Body of pancreas (tissue), 4 donors: Measurements from ENCODE around the gene CNTD1. TPM values are rescaled to one million over a fixed set of nuclear protein-coding genes. Genes with fewer than 3 reads are reported as not detected.

ENCODE experiments used
- ATAC-seq: fragments of 150-250 bp; one replicate; pipeline ENCODE4 v1.9.1; 2016
- DNase-seq, 4 donors: peaks; one replicate each; pipeline ENCODE4 v3.0.0-alpha.2; 2019
- H3K27ac ChIP-seq, 4 donors: fragments of 200-600 bp; sonication (generic); 1 replicate in 3 of 4; 2 replicates in 1 of 4; pipeline versions ENCODE4 v1.5.1 to v1.6.1; 2016 to 2019; ENCODE audit warnings: mild to moderate bottlenecking in 1 of 4, mixed read lengths in 1 of 4, moderate library complexity in 1 of 4
- H3K27me3 ChIP-seq, 2 donors: fragments of 200-600 bp; sonication (generic); one replicate each; pipeline ENCODE4 v1.6.0; 2016; ENCODE audit warnings: mild to moderate bottlenecking in 1 of 2
- H3K36me3 ChIP-seq, 2 donors: fragments of 200-600 bp; sonication (generic); replicated peaks in 1 of 2; 2 replicates each; pipeline ENCODE4 v1.5.1; 2016; ENCODE audit warnings: low read depth in 2 of 2; ENCODE audit not compliant: insufficient read depth in 1 of 2
- H3K4me1 ChIP-seq: fragments of 200-600 bp; sonication (generic); one replicate; pipeline ENCODE4 v1.6.0; 2016
- H3K4me3 ChIP-seq, 2 donors: fragments of 200-600 bp; sonication (generic); 1 replicate in 1 of 2; 2 replicates in 1 of 2; pipeline ENCODE4 v1.5.1; 2016 to 2019
- H3K9me3 ChIP-seq, 3 donors: fragments of 200-600 bp; sonication (generic); 1 replicate in 2 of 3; 2 replicates in 1 of 3; pipeline ENCODE4 v1.5.1; 2016
- POLR2A ChIP-seq, 3 donors: fragments of 450-650 bp; IDR thresholded peaks; one replicate each; pipeline ENCODE4 v1.6.1; 2016; ENCODE audit warnings: antibody characterized with exemption in 3 of 3, mild to moderate bottlenecking in 2 of 3
- WGBS, 2 donors: methylation state at CpG; one replicate each; pipeline ENCODE4 v1.1.5; 2017; 5-methylcytosine and 5-hydroxymethylcytosine counted together
- intact Hi-C: fragments of 100-400 bp; cut with DNase I; formaldehyde crosslinking; loops from one replicate; pipeline ENCODE4 v1.15.1; 2023
- total RNA-seq, 2 donors: library from RNA; depleted of rRNA; stranded (reverse); fragments of >200 nt; gene quantifications; one replicate each; pipeline ENCODE4 v1.1.0, GENCODE V29; 2016
- TF ChIP-seq, protein P1 (sequence below), 7 experiments: fragments of 450-650 bp in 4 of 7; fragments of 200-600 bp in 3 of 7; sonication (generic) in 3 of 7; IDR thresholded peaks; one replicate each; pipeline ENCODE4 v1.5.1; 2016 to 2019; ENCODE audit warnings: antibody characterized with exemption in 7 of 7

Gene CNTD1, protein sequence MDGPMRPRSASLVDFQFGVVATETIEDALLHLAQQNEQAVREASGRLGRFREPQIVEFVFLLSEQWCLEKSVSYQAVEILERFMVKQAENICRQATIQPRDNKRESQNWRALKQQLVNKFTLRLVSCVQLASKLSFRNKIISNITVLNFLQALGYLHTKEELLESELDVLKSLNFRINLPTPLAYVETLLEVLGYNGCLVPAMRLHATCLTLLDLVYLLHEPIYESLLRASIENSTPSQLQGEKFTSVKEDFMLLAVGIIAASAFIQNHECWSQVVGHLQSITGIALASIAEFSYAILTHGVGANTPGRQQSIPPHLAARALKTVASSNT
- not detected for total RNA-seq

DNA sequence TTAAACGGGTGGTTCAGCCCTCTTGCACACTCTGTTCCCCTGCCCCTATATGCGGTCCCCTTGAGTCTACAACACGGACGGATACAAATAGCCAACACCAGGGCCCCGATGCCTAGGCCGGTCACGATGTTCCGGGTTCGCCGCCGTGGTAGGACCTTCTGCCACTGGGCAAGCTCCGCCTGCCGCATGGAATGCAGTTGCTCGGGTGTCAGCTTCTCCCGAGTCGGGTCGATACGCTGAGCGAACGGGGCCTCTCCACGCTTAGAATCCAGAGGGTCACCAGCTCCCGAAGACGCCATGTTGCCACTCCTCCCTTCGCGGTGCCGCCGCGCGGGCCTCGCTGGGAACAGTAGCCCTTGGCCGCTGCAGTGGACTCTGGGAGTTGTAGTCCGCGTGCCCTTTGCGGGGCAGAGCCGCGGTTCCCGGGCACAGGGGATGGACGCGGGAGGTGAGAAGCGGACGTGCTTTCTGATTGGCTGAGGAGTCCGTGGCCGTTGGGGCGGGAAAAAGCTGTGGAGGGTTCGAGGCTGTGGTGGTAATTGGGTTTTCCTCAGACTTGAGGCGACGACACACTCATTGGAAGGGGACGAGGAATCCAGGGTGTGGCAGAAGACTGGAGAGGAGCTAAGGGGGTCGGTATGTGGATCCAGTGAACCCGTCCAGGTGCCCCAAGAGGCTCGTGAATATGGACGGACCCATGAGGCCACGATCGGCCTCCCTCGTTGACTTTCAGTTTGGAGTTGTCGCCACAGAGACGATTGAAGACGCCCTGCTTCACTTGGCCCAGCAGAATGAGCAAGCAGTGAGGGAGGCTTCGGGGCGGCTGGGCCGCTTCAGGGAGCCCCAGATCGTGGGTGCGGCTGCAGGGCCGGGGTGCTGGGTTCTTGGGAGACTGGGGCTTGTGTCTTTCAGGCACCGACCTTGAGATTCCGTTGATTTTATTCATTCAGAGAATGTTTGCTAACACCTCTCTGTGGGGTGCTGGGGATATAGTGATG, at the start of gene CNTD1, which contains the start of gene COA3:
Gene CNTD1, plus strand, starts transcription at position 479 of the 998 bp plus-strand sequence. Its CDS starts 207 bp downstream, at position 686.
Gene COA3, minus strand, starts transcription at position 322 of the 998 bp plus-strand sequence. Its CDS starts 23 bp downstream, at position 299.
- WGBS, 2 donors = 21 to 50% methylated on average over 29 to 66 of the region's 66 CpGs
- H3K4me1 ChIP-seq = peaks cover 49% of the 10 kb centered on the region
- peak; percentile 87 to 92 (median 89) for DNase-seq

DNA sequence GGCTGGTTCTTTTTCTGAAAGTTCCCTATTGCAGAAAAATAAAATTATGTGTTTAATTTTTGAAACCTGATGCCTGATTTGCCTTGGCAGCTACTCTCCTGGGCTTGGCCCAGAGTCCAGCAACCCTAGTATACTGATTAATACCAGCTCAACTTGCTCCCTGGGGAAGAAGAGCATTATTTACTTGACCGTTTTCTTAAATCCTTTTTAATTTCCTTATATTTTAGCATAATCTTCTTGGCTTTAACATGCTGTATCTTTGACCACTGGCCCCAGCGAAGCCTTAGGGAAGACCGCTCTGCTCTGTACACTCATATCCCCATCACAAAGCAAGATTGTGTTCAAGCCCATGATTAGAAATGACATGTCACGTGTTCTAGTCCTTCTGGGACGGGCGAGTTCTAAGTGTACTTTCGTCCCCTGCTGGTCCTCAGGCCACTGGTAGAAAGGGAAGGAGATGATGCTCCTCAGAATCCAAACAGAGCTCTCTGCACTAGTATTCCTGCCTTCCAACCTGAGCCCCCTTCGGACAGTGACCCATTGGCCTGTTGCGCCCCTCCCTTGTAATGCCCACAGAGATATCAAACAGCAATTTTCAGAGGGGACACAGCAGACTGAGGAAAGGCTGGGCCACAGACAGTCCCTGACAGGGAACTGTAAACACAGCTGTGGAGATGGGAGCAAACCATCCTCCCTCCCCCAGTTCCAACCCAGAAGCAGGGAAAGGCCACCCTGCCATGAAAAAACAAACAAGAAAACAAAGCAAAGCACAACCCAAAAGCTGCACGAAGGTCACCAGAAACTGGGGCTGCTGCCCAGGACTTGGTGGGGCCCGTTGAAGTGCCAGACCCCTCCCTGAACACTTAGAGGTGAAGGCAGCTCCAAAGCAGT, 49.5 kb upstream of the CNTD1 start:
- Histone ChIP-seq H3K4me3 (no peak overlapping the region), H3K27ac (no peak overlapping the region), H3K4me1 (peaks cover 9% of the 10 kb centered on the region), H3K36me3 (no peaks in the 10 kb centered on the region), H3K27me3 (no peaks in the 10 kb centered on the region), H3K9me3 (no peaks in the 10 kb centered on the region)
- 66 to 69% methylated on average over 11 of the region's 11 CpGs for WGBS, 2 donors
- DNase-seq (no peak), ATAC-seq (no peak)
- intact Hi-C loops = no loop called here
- TF ChIP-seq, protein P1, sequence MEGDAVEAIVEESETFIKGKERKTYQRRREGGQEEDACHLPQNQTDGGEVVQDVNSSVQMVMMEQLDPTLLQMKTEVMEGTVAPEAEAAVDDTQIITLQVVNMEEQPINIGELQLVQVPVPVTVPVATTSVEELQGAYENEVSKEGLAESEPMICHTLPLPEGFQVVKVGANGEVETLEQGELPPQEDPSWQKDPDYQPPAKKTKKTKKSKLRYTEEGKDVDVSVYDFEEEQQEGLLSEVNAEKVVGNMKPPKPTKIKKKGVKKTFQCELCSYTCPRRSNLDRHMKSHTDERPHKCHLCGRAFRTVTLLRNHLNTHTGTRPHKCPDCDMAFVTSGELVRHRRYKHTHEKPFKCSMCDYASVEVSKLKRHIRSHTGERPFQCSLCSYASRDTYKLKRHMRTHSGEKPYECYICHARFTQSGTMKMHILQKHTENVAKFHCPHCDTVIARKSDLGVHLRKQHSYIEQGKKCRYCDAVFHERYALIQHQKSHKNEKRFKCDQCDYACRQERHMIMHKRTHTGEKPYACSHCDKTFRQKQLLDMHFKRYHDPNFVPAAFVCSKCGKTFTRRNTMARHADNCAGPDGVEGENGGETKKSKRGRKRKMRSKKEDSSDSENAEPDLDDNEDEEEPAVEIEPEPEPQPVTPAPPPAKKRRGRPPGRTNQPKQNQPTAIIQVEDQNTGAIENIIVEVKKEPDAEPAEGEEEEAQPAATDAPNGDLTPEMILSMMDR (IDR thresholded peaks at IDR 0.05) = no peak
- no peak for TF ChIP-seq POLR2A (IDR thresholded peaks at IDR 0.05)

More for the DNA sequence above, at the start of gene CNTD1, which contains the start of gene COA3:
- H3K9me3 ChIP-seq = no peaks in the 10 kb centered on the region
- H3K4me3 ChIP-seq = peak within 1 kb of the TSS; percentile 68 to 87
- H3K27me3 ChIP-seq = no peaks in the 10 kb centered on the region
- no peaks in the 10 kb centered on the region for H3K36me3 ChIP-seq
- ATAC-seq = peak; percentile 87
- intact Hi-C loops = no loop called here
- peak within 1 kb of the TSS; percentile 87 to 94 (median 90) for H3K27ac ChIP-seq
- TF ChIP-seq, protein P1 (IDR thresholded peaks at IDR 0.05) = peak in 1 of 7 experiments; percentile 17
- peak in 2 of 3 donors; percentile 67 to 76 for TF ChIP-seq POLR2A (IDR thresholded peaks at IDR 0.05)

DNA sequence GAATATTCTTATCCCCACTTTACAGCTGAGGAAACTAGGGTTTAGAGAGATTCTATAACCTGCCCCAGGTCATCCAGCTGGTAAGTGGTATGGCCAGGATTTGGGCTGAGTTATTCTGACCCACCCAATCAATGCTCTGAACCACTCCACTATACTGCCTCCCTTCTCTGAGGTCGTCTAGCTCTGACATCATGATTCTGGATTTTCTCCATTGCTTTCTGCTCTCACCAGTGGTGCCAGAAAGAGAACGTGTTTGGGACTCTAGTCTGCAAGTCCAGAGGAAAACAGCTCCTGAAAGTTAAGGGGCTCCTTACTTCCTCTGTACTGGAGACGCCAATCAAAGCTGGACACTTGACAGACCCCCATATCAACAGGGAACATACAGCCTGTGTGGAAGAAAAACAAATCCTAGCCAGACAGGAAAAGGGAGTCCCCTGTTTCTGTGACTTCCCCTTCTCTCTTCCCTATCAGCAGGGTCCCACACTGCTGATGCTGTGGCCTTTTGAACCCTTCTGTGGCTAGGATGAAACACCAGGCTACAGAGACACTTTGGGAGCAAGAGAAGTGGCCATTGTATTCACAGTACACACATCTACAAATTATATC, 47.8 kb upstream of the CNTD1 start:
- 22 to 25% methylated on average over 1 to 3 of the region's 3 CpGs for WGBS, 2 donors
- H3K4me1 ChIP-seq = no peaks in the 10 kb centered on the region
- DNase-seq = no peak
- TF ChIP-seq, protein P1 (IDR thresholded peaks at IDR 0.05) = no peak
- no peak for TF ChIP-seq POLR2A (IDR thresholded peaks at IDR 0.05)
- H3K9me3 ChIP-seq = no peaks in the 10 kb centered on the region
- intact Hi-C loops = no loop called here
- no peaks in the 10 kb centered on the region for H3K36me3 ChIP-seq
- ATAC-seq = no peak
- H3K4me3 ChIP-seq = no peak overlapping the region
- no peak overlapping the region for H3K27ac ChIP-seq
- no peaks in the 10 kb centered on the region for H3K27me3 ChIP-seq

DNA sequence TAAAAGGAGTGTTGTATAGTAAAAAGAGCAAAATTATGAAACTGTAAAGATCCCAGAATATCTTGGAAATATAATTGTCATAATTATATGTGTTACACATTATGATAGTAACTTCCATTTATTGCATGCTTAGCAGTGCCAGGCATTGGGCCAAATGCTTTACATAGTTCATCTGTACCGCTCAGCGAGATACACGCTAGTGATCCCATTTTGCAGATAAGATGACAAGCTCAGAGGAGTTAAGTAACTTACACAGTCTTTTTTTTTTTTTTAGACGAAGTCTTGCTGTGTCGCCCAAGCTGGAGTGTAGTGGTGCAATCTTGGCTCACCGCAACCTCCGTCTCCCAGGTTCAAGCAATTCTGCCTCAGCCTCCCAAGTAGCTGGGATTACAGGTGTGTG, 47.0 kb upstream of the CNTD1 start:
- Histone ChIP-seq H3K36me3 (no peaks in the 10 kb centered on the region), H3K4me1 (no peaks in the 10 kb centered on the region), H3K27me3 (no peaks in the 10 kb centered on the region), H3K4me3 (no peak overlapping the region), H3K9me3 (no peaks in the 10 kb centered on the region), H3K27ac (no peak overlapping the region)
- DNase-seq = no peak
- ATAC-seq = no peak
- intact Hi-C loops = no loop called here
- TF ChIP-seq, protein P1 (IDR thresholded peaks at IDR 0.05) = no peak
- no peak for TF ChIP-seq POLR2A (IDR thresholded peaks at IDR 0.05)
- 56 to 73% methylated on average over 7 of the region's 7 CpGs for WGBS, 2 donors
